ENCODE measurements around the gene GCKR. TPM values are rescaled to one million over a fixed set of nuclear protein-coding genes. Genes with fewer than 3 reads are reported as not detected.

Gene GCKR
- total and polyA plus RNA-seq, 2 of the 13 experiments (the other 11 are each of a cell fraction or from before 2014, with no cell fraction given), result 15.2 to 48.3 TPM

DNA sequence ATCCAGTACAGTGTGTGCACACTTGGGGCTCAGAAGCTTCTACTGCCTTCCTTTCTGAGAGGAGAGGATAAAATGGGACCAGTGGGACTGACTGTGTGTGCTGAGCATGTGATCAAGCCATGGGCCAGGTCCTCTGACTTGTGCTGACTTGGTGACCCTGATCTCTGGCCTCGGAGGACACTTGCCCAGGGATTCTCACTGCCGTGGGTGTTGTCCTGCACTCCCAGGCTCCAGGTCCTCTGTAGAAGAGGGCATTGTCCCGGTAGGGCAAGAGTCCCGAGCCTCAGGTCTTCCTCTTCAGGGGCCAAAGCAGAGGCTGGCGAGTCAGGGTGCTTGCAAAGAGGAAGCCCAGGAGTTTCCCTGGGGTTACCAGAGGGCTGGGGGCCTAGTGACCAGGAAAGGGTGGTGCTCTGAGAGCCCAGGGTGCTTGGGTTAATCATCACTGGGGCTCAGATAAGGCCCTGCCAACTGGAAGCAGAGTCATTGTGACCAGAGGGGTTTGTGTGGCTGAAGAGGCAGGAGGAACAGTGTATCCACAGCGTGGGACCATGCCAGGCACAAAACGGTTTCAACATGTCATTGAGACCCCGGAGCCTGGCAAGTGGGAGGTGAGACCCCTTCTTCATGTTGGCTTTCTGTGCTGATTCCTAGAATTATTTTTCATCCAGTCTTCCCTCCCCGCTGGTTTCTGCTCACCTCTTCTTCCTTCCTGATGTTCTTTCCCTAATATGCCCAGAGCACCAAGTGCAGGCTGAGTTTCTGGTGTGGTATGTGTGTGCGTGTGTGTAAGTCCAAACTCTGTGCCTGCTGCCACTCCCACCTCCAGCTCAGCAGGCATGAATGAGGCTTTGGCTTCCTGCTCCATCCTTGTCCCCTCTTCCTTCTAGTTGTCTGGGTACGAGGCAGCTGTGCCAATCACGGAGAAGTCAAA, at the start of gene GCKR (continued):
- peak; percentile 17; the same call in 1 of the 2 replicates for TF ChIP-seq CTCF (CRISPR knock-in tag; IDR thresholded peaks at IDR 0.05)
- TF ChIP-seq TBX2 (CRISPR knock-in tag; IDR thresholded peaks at IDR 0.05; ENCODE audit: borderline replicate concordance), result peak; percentile 90
- TF ChIP-seq ZSCAN21 (CRISPR knock-in tag; IDR thresholded peaks at IDR 0.05; ENCODE audit: borderline replicate concordance), result peak; percentile 94
- TF ChIP-seq ZNF367 (CRISPR knock-in tag; IDR thresholded peaks at IDR 0.05; ENCODE audit: borderline replicate concordance), result no peak
- no peak for TF ChIP-seq TERF1 (CRISPR knock-in tag; IDR thresholded peaks at IDR 0.05)
- peak; percentile 58; the same call in 1 of the 2 replicates for TF ChIP-seq KDM2A (CRISPR knock-in tag; IDR thresholded peaks at IDR 0.05; ENCODE audit: borderline replicate concordance, low read depth)
- no peak for TF ChIP-seq ZFP82 (CRISPR knock-in tag; IDR thresholded peaks at IDR 0.05; ENCODE audit: borderline replicate concordance)
- TF ChIP-seq BHLHE40 (IDR thresholded peaks at IDR 0.05; ENCODE audit: low read length), result peak; percentile 38; the same call in 1 of the 2 replicates
- TF ChIP-seq PITX1 (CRISPR knock-in tag; IDR thresholded peaks at IDR 0.05), result peak; percentile 93
- 0 out of 2 replicates have a peak, but pooled peaks have one; percentile 84 for TF ChIP-seq KLF12 (CRISPR knock-in tag; IDR thresholded peaks at IDR 0.05; ENCODE audit: borderline replicate concordance)
- no peak for TF ChIP-seq ZNF30 (CRISPR knock-in tag; IDR thresholded peaks at IDR 0.05)
- peak; percentile 90 for TF ChIP-seq IRF9 (CRISPR knock-in tag; IDR thresholded peaks at IDR 0.05; ENCODE audit: borderline replicate concordance)
- TF ChIP-seq THYN1 (CRISPR knock-in tag; IDR thresholded peaks at IDR 0.05; ENCODE audit: borderline replicate concordance, low read depth), result no peak
- peak; percentile 79 for TF ChIP-seq ZNF574 (CRISPR knock-in tag; IDR thresholded peaks at IDR 0.05)
- TF ChIP-seq ZNF770 (CRISPR knock-in tag; IDR thresholded peaks at IDR 0.05), result peak; percentile 72; the same call in 1 of the 2 replicates
- no peak for TF ChIP-seq ZNF703 (CRISPR knock-in tag; IDR thresholded peaks at IDR 0.05; ENCODE audit: borderline replicate concordance)
- no peak for TF ChIP-seq SATB2 (CRISPR knock-in tag; IDR thresholded peaks at IDR 0.05)
- TF ChIP-seq BCL6 (CRISPR knock-in tag; IDR thresholded peaks at IDR 0.05), result no peak; the same call in none of the 2 replicates

All from HepG2 (cell line).